D341Med (cell line): ENCODE measurements around the gene FARP1.

ENCODE experiments used
- DNase-seq: peaks from one replicate; pipeline ENCODE4 v3.0.0; 2012; ENCODE audit warnings: low spot score

The FARP1 gene

GRCh38 chr13:98311200-98311548 is 168.3 kb downstream of the FARP1 start:
- no peak for DNase-seq

DNA sequence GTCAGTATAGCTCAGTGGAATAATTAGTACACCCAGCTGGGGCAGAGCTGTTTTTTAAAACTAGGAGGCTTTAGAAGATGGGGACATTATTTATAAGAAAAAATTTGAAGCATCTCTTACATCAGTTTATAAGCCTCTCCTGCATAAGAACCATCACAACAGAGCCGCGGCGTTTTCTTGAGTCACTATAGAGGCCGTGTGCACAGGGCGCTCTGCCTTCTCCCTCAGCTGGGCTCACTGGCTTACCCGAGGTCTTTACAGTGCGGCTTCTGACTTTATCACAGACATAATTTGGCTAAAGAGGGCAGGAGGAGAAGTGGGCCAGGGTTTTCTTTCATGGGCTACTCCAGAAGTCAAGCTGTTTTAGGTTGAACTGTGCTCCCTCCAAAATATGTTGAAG is 169.7 kb downstream of the FARP1 start:
- no peak for DNase-seq

DNA sequence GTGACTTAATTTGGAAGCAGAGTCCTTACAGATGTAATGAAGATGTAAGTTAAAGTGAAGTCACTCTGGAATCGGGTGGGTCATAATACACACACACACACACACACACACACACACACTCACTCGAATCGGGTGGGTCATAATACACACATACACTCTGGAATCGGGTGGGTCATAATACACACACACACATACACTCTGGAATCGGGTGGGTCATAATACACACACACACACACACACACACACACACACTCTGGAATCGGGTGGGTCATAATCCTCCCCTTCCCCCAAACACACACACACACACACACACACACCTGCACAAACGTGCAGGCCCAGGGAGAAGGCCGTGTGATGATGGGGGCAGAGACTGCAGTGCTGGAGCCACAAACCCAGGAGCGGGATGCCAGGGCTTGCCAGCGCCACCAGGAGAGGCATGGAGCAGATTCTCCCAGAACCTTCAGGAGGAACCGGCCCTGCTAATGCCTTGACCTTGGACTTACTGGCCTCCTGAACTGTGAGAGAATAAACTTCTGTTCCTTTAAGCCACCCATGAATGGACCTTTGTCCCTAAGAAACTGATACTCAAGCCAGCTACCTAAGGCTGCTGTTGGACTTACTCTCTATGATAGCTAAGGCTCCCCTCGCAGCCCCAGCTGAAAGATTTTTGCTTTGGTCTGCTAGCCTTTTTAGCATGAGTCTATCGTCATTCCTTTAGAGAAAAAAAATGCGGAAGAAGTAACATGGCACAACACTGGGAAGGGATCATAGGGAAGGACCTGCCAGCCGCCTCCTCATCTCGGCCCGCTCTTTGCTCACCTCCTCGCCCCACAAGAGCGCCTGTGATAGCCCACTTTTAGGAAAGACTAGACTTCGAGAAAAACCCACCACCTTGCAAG is 170.4 kb downstream of the FARP1 start:
- no peak for DNase-seq

DNA sequence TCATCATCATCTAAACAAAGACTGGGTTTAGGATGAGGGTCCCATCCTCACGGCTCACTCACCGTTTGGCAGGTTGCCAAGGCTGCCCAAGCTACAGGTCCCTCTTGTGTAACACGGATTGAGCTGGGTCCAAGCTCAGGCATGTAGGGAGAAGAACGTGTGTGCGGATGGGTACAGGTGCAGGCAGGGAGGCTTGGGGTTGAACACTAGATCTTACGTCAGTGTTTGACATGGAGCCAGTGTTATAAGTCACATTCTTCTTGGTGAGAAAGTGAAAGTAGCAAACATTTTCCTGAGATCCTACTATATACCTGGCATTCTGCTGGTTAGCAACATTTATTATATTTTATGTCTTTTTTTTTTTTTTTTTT is 171.0 kb downstream of the FARP1 start:
- DNase-seq, result no peak

GRCh38 chr13:98315466-98315865 is 172.6 kb downstream of the FARP1 start:
- DNase-seq, result no peak

GRCh38 chr13:98315902-98316301 is 173.0 kb downstream of the FARP1 start:
- no peak for DNase-seq

DNA sequence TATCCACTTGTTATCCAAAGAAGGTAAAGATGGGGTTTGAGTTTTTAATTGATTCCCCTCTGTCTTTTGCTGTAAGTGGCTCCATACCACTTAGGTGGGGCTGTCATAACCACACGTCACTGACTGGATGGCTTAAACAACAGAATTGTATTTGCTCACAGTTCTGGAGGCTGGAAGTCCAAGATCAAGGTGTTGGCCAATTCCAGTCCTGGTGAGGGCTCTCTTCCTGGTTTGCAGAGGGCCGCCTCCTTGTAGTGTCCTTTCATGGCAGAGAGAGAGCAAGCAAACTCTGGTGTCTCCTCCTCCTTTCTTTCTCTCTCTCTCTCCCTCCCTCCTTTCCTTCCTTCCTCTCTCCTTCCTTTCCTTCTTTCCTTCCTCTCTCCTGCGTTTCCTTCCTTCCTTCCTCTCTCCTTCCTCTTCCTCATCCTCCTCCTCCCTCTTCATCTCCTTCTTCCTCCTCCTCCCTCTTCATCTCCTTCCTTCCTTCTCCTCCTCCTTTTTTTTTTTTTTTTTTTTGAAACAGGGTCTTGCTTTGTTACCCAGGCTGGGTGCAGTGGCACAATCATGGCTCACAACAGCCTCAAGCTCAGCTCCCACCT is 174.8 kb downstream of the FARP1 start:
- no peak for DNase-seq

GRCh38 chr13:98318263-98318878 is 175.5 kb downstream of the FARP1 start:
- DNase-seq, result no peak

- DNase-seq, result no peak
Measured at GRCh38 chr13:98320561-98321105, 177.7 kb downstream of the FARP1 start.

DNA sequence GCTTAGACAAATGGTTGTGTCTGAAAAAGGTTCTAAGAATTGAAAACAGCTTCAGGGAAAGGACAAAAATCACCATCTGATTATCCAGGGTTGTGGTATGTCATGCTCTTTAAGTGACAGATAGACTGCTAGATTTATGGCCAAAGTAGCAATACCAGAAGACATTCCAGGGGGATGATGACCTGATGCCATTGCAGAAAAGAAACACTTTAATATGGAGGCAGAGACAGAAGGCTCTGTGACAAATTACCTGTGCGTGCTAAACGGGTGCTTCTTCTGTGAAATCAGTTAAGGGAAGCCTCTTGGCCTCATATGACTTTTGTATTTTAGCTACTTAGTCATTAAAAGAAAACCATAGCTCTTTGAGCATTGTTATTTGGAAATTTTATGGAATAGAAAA is 178.5 kb downstream of the FARP1 start:
- DNase-seq, result no peak

DNA sequence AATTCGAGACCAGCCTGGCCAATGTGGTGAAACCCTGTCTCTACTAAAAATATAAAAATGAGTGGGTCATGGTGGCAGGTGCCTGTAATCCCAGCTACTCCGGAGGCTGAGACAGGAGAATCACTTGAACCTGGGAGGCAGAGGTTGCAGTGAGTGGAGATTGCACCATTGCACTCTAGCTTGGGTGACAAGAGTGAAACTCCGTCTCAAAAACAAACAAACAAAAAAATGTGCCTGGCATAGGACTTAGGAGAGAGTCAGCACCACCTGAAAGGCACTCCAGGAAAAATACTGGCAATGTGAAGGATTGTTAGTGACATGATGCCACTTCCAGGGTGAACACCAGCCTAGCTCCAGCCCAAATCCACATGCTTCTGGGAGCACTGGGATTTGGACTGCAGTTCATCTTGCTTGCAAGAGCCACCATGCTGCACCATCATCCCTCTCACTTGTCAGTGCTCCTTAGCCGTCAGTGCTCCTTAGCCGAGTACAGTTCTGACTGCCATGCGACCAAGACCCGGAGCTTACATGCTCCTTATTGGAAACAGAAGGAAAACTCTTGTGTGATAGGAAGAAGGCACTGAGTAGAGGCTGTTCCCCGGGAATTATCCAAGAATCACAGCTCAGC is 179.3 kb downstream of the FARP1 start:
- DNase-seq, result no peak

GRCh38 chr13:98324105-98324504 is 181.2 kb downstream of the FARP1 start:
- no peak for DNase-seq

DNA sequence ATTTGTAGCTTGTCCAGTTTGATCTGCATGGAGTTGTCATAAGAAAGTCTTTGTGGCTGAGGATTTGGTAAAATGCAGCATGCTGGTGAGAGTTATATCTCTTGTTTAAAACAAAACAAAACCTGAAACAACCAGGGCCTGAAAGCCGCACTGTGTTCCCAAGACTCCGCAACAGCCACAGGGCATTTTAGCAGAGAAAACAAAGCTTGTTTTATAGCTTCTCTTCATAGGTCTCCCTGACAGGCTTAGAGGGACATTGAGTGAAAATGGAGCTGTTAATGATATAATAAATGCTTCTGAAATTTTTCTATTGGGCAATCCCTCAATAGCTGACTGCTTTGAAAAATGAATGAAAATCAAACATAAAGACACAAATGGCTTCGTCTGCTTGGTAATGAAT is 182.8 kb downstream of the FARP1 start:
- no peak for DNase-seq

GRCh38 chr13:98326291-98326690 is 183.4 kb downstream of the FARP1 start:
- DNase-seq, result no peak

GRCh38 chr13:98327371-98328270 is 184.7 kb downstream of the FARP1 start:
- DNase-seq, result no peak

DNA sequence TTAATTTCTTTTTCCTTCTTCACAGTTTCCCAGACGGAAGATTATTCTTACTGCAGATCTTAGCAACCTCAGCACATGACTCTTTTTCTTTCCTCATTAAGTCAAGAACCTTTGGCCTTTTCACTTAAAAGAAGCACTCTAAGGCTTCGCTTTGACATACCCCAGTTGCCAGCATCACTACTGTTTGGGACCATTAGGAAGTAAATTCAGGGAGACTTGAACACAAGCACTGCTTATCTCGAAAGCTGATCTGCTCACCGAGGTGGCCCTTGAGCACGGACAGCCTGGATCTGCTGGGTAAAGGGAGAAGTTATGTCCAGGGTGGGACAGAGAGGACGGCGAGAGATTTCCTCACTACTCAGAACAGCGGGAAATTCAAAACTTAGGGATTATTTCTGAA is 185.6 kb downstream of the FARP1 start:
- DNase-seq, result no peak

DNA sequence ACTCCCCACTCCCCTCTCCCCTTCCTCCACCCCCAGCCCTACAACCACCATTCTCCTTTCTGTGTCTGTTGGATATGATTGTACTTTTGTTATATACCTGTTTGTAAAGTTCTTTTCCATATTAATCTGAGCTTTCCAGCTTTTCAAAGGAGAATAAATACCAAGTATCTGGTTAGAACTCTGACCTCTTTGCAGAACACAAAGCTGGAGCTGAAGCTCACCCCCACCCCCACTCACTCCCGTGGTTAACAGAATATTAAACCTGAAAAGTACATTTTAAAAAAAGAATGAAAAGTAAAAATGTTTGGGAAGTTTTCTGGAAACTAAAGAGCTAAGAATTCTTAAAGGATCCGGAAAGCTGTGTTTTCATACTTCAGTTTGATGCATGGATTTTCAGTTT is 189.3 kb downstream of the FARP1 start:
- DNase-seq, result no peak

DNA sequence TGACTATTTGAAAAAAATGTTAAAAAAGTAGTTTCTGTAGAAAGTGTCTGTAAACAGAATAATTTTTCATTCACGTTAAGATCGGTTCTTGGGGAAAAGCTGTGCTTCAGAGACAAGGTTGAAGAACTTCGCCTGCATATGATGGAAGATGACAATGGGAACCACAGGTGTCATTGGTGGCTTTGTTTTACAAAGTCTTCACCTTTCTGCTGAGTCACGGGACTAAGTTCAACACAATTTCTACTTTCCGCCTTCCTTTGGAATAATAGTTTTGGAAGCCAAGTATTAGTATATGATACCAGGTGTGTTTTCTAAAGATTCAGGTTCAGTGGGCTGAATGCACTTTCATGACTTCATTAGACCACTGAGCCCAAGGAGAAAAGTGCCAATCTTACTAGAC is 189.8 kb downstream of the FARP1 start:
- no peak for DNase-seq

GRCh38 chr13:98333486-98333885 is 190.6 kb downstream of the FARP1 start:
- DNase-seq, result no peak

DNA sequence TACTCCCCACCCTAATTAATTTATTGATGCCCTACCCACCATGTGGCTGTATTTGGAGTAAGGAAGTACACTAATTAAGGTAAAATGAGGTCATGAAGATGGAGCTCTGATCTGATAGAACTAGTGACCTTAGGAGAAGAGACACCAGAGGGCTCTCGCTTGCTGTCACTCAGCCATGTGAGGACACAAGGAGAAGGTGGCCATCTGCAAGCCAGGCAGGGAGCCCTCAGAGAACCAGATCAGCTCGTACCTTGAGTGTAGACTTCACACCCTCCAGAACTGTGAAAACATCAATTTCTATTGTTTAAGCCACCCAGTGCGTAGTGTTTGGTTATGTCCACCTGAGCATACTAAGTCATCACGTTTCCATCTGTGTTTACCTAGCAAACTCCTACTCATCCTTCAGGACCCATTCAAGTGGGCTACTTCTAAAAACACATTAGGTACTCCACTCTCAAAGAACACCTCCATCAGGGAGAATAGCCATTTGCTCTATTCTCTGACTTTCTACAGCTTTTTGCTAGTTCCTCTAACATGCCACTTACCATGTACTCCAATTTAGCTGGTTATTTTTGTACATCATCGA is 191.8 kb downstream of the FARP1 start:
- DNase-seq, result no peak

DNA sequence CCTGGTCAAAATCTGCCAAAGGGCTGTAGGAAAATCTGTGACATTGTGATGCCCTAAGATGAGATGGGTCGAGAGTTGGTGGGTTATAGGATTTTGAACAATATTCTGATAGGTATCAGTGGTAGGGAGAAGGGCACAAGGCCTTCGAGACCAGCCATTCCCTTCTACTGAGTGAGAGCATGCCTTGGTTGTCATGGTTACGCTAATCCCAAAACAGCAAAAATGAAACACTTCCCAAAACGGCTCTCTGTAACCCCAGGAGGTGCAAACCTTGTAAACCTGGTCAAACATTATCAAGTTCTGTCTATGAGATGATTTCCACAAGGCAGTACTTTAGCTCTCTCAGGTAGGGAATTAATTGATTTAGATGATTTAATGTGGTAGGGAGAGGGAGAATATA is 192.8 kb downstream of the FARP1 start:
- no peak for DNase-seq
